ENCODE data around the gene PSMB8.

GRCh38 chr6:32847795-32848194 is 3.9 kb upstream of the PSMB8 start:
- TF ChIP-seq CTCF (IDR thresholded peaks at IDR 0.05; ENCODE audit: low read length) (no peak), EZH2 (IDR thresholded peaks at IDR 0.05; ENCODE audit: borderline replicate concordance, low read length) (no peak)

Data from OCI-LY1 (cell line).